DND-41 (cell line): Measurements from ENCODE around the gene R3HCC1L.

Experiments
- EZH2 ChIP-seq: IDR thresholded peaks from 3 replicates; pipeline ENCODE4 v1.6.1; 2012; ENCODE audit warnings: borderline replicate concordance, low read depth, mild to moderate bottlenecking, moderate library complexity, low read length, inconsistent platforms; ENCODE audit not compliant: severe bottlenecking
- TF ChIP-seq, protein P1 (sequence below): IDR thresholded peaks from 2 replicates; pipeline ENCODE4 v1.5.1; 2012; ENCODE audit warnings: borderline replicate concordance, low read length, moderate library complexity, mild to moderate bottlenecking; ENCODE audit not compliant: poor library complexity, severe bottlenecking; ENCODE audit errors: extremely low read depth

- TF ChIP-seq, protein P1, sequence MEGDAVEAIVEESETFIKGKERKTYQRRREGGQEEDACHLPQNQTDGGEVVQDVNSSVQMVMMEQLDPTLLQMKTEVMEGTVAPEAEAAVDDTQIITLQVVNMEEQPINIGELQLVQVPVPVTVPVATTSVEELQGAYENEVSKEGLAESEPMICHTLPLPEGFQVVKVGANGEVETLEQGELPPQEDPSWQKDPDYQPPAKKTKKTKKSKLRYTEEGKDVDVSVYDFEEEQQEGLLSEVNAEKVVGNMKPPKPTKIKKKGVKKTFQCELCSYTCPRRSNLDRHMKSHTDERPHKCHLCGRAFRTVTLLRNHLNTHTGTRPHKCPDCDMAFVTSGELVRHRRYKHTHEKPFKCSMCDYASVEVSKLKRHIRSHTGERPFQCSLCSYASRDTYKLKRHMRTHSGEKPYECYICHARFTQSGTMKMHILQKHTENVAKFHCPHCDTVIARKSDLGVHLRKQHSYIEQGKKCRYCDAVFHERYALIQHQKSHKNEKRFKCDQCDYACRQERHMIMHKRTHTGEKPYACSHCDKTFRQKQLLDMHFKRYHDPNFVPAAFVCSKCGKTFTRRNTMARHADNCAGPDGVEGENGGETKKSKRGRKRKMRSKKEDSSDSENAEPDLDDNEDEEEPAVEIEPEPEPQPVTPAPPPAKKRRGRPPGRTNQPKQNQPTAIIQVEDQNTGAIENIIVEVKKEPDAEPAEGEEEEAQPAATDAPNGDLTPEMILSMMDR, result no peak
- no peak for TF ChIP-seq EZH2
Measured at GRCh38 chr10:98257198-98257597, 122.7 kb downstream of the R3HCC1L start.
